PC-9 (cell line): ENCODE measurements around the gene GRM8. TPM values are rescaled to one million over a fixed set of nuclear protein-coding genes. Genes with fewer than 3 reads are reported as not detected.

Source experiments
- BruUV-seq: library from RNA; stranded (reverse); fragments of 400-500 nt; replicated peaks from 2 replicates; lab custom pipeline; 2021; lab: Mats Ljungman, UMichigan
- CTCF ChIA-PET: fragments of 300-600 bp; sonication (Branson Sonifier 250); formaldehyde crosslinking; loops from one replicate; lab custom pipeline; 2022; ENCODE audit warnings: antibody characterized with exemption; lab: Charles Lee
- POLR2A ChIA-PET: fragments of 300-600 bp; sonication (Branson Sonifier 250); formaldehyde crosslinking; loops from one replicate; lab custom pipeline; 2022; ENCODE audit warnings: antibody characterized with exemption; ENCODE audit not compliant: unreplicated experiment; lab: Charles Lee
- DNase-seq, 2 experiments: peaks; one replicate each; pipeline versions ENCODE4 v3.0.0 to v3.0.0-alpha.2; 2015 to 2022; ENCODE audit warnings: mixed read lengths in 1 of 2
- H2AFZ ChIP-seq: fragments of 200-600 bp; sonication (generic); 2 replicates; pipeline ENCODE4 v1.8.1; 2017; ENCODE audit warnings: antibody characterized with exemption
- H3F3A ChIP-seq: fragments of 200-600 bp; sonication (generic); 2 replicates; pipeline ENCODE4 v1.8.1; 2017; ENCODE audit warnings: antibody characterized with exemption, mild to moderate bottlenecking, low read depth; ENCODE audit not compliant: insufficient read depth
- H3K27ac ChIP-seq: fragments of 200-600 bp; sonication (generic); 2 replicates; pipeline ENCODE4 v1.6.1; 2016; ENCODE audit warnings: mixed run types
- H3K27me3 ChIP-seq: fragments of 200-600 bp; sonication (generic); 2 replicates; pipeline ENCODE4 v1.6.1; 2016; ENCODE audit warnings: low read depth, mixed run types; ENCODE audit not compliant: insufficient read depth
- H3K36me3 ChIP-seq: fragments of 200-600 bp; sonication (generic); 2 replicates; pipeline ENCODE4 v1.6.1; 2016; ENCODE audit warnings: low read depth, mixed run types
- H3K4me1 ChIP-seq: fragments of 200-600 bp; sonication (generic); replicated peaks from 2 replicates; pipeline ENCODE4 v1.6.1; 2016; ENCODE audit warnings: mixed run types; ENCODE audit not compliant: insufficient read depth
- H3K4me2 ChIP-seq: fragments of 200-600 bp; sonication (generic); 2 replicates; pipeline ENCODE4 v1.6.1; 2017; ENCODE audit warnings: mixed run types
- H3K4me3 ChIP-seq: fragments of 200-600 bp; sonication (generic); 2 replicates; pipeline ENCODE4 v1.6.1; 2016; ENCODE audit warnings: mixed run types
- H3K79me2 ChIP-seq: fragments of 200-600 bp; sonication (generic); 2 replicates; pipeline ENCODE4 v1.6.1; 2017; ENCODE audit warnings: low read depth, mixed run types
- H3K9me2 ChIP-seq: fragments of 200-600 bp; sonication (generic); 2 replicates; pipeline ENCODE4 v1.8.1; 2017; ENCODE audit warnings: mild to moderate bottlenecking; ENCODE audit not compliant: insufficient read depth
- H3K9me3 ChIP-seq: fragments of 200-600 bp; sonication (generic); 2 replicates; pipeline ENCODE4 v1.8.1; 2016; ENCODE audit warnings: low read depth; ENCODE audit not compliant: insufficient read depth
- H4K20me1 ChIP-seq: fragments of 200-600 bp; sonication (generic); 2 replicates; pipeline ENCODE4 v1.8.1; 2017; ENCODE audit not compliant: insufficient read depth
- EZH2 ChIP-seq: fragments of 200-600 bp; sonication (generic); IDR thresholded peaks from 2 replicates; pipeline ENCODE4 v1.8.0; 2017; ENCODE audit warnings: antibody characterized with exemption, low read depth
- intact Hi-C: fragments of 100-400 bp; cut with micrococcal nuclease; formaldehyde crosslinking; loops from one replicate; pipeline ENCODE4 v1.10.0; 2022; ENCODE audit not compliant: unreplicated experiment
- total RNA-seq: library from RNA; stranded (reverse); gene quantifications from 2 replicates; pipeline ENCODE4 v1.2.3, GENCODE V29; 2021
- TF ChIP-seq, protein P1 (sequence below): fragments of 200-600 bp; sonication (generic); conservative IDR thresholded peaks from 2 replicates; pipeline ENCODE4 v1.6.1; 2017; ENCODE audit warnings: mixed run types, antibody characterized with exemption, mild to moderate bottlenecking, moderate library complexity

GRM8 gene
- total RNA-seq, 1 experiment from 2014 or later = not detected

DNA sequence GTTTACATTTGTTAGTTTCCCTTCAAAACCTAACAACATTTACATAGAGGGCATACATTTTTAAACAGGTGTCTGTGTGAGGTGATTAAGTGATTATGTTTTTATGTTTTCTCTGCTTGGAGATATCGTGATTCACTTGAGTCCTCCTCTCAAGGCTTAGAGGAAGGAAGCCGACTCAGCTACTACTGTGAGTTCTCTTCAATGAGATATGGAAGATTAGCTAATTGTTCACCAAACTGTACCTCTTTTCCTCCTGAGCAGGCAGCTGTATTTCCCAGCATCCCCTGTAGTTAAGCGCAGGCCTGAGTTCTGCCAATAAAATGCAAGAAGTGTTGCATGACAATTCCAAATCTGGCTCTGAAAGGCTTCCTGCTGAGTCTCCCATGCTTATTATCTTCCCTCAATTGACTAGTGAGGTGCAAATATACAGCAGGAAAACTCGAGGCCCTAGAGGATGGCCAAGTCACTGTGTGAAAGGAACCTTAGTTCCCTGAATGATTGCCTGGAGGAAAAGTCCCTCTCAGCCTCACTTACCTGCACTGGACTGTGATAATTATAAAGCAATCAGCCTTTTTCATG, 528.7 kb downstream of the GRM8 start:
- no peaks in the 10 kb centered on the region for H3K9me3 ChIP-seq
- TF ChIP-seq, protein P1, sequence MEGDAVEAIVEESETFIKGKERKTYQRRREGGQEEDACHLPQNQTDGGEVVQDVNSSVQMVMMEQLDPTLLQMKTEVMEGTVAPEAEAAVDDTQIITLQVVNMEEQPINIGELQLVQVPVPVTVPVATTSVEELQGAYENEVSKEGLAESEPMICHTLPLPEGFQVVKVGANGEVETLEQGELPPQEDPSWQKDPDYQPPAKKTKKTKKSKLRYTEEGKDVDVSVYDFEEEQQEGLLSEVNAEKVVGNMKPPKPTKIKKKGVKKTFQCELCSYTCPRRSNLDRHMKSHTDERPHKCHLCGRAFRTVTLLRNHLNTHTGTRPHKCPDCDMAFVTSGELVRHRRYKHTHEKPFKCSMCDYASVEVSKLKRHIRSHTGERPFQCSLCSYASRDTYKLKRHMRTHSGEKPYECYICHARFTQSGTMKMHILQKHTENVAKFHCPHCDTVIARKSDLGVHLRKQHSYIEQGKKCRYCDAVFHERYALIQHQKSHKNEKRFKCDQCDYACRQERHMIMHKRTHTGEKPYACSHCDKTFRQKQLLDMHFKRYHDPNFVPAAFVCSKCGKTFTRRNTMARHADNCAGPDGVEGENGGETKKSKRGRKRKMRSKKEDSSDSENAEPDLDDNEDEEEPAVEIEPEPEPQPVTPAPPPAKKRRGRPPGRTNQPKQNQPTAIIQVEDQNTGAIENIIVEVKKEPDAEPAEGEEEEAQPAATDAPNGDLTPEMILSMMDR = no peak
- no peak for TF ChIP-seq EZH2
- H3K4me1 ChIP-seq = no peaks in the 10 kb centered on the region
- no peak overlapping the region for H3K4me3 ChIP-seq
- BruUV-seq = no TSS peak
- H2AFZ ChIP-seq = no peak overlapping the region; the same call in 1 of the 2 replicates
- H3K27ac ChIP-seq = no peak overlapping the region
- H3K36me3 ChIP-seq = no peaks in the 10 kb centered on the region
- ChIA-PET POLR2A (no interaction called here), CTCF (no interaction called here)
- intact Hi-C loops = no loop called here
- H4K20me1 ChIP-seq = no peaks in the 10 kb centered on the region
- H3K27me3 ChIP-seq = no peaks in the 10 kb centered on the region
- DNase-seq = no peak
- H3K4me2 ChIP-seq = no peak overlapping the region
- no peaks in the 10 kb centered on the region for H3K79me2 ChIP-seq
- H3K9me2 ChIP-seq = no peaks in the 10 kb centered on the region
- no peaks in the 10 kb centered on the region for H3F3A ChIP-seq

DNA sequence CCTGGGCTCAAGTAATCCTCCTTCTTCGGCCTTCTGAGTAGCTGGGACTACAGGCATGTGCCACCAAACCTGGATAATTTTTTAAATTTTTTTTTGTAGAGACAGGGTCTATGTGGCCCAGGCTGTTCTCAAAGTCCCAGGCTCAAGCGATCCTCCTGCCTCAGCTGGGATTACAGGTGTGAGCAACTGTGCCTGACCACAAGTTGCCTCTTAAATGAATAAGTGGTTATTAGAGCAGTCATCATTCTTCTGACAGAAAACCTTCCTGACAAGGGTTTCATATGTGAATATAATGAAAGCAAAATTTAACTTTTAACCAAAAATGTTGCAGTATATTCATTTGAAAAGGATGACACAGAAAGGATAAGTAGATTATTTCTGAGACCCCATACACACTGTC, 532.5 kb downstream of the GRM8 start:
- ChIA-PET POLR2A (no interaction called here), CTCF (no interaction called here)
- no peaks in the 10 kb centered on the region for H3K36me3 ChIP-seq
- no peak for DNase-seq
- H3F3A ChIP-seq = no peaks in the 10 kb centered on the region
- BruUV-seq = no TSS peak
- H3K27me3 ChIP-seq = no peaks in the 10 kb centered on the region
- intact Hi-C loops = no loop called here
- H3K9me3 ChIP-seq = no peaks in the 10 kb centered on the region
- H3K4me2 ChIP-seq = no peak overlapping the region
- H2AFZ ChIP-seq = no peak overlapping the region
- no peak overlapping the region for H3K27ac ChIP-seq
- H3K4me3 ChIP-seq = no peak overlapping the region
- no peaks in the 10 kb centered on the region for H4K20me1 ChIP-seq
- H3K4me1 ChIP-seq = no peaks in the 10 kb centered on the region
- no peaks in the 10 kb centered on the region for H3K79me2 ChIP-seq
- no peaks in the 10 kb centered on the region for H3K9me2 ChIP-seq
- TF ChIP-seq, protein P1 = no peak
- no peak for TF ChIP-seq EZH2

DNA sequence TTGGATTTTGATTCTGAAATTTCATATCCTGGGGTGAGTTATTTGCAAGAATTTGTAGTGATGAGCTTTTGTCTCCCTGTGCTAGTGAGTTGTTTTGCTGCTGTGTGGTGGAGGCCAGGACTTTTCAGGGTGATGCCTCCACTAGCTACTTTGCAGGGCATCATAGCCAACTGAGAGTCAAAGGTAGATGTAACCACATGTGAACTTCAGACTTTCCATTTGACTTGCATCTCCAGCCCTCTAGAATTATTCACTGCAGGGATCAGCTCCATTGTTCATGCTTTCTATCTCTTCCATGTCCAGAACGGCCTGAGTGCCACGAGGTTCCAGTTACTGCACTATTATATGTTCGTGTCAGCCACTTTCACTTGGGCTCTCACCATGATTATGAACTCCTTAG, 534.3 kb downstream of the GRM8 start:
- intact Hi-C loops = no loop called here

More for the DNA sequence above, 534.3 kb downstream of the GRM8 start:
- Histone ChIP-seq H3K27me3 (no peaks in the 10 kb centered on the region), H3K79me2 (no peaks in the 10 kb centered on the region), H3K4me2 (no peak overlapping the region), H3K9me2 (no peaks in the 10 kb centered on the region), H3F3A (no peaks in the 10 kb centered on the region), H3K36me3 (no peaks in the 10 kb centered on the region), H3K4me3 (no peak overlapping the region), H3K27ac (no peak overlapping the region), H2AFZ (peak overlapping the region; percentile 43; the same call in 1 of the 2 replicates), H4K20me1 (no peaks in the 10 kb centered on the region), H3K4me1 (no peaks in the 10 kb centered on the region), H3K9me3 (no peaks in the 10 kb centered on the region)
- ChIA-PET POLR2A (interaction anchor here (0.6 kb wide), 1 partner anchor 228 kb away, joined by 3 read pairs; no protein-coding TSS in a partner anchor), CTCF (no interaction called here)
- no TSS peak for BruUV-seq
- no peak for DNase-seq
- TF ChIP-seq, protein P1 = no peak
- TF ChIP-seq EZH2 = no peak
